Skeletal muscle tissue (tissue), 4 donors: ENCODE results near the gene NPHP4. TPM values are rescaled to one million over a fixed set of nuclear protein-coding genes. Genes with fewer than 3 reads are reported as not detected.

Source experiments
- H3K27ac ChIP-seq: one replicate; pipeline ENCODE4 v1.7.0; 2013; ENCODE audit warnings: mild to moderate bottlenecking, low read depth, low read length, inconsistent platforms
- H3K27me3 ChIP-seq, 3 donors: one replicate each; pipeline ENCODE4 v1.7.0; 2013; ENCODE audit warnings: low read length in 3 of 3; ENCODE audit not compliant: control insufficient read depth in 3 of 3, insufficient read depth in 3 of 3
- H3K36me3 ChIP-seq, 3 donors: one replicate each; pipeline ENCODE4 v1.7.0; 2013; ENCODE audit warnings: low read length in 3 of 3; ENCODE audit not compliant: control insufficient read depth in 3 of 3, insufficient read depth in 3 of 3
- H3K4me1 ChIP-seq, 3 donors: one replicate each; pipeline ENCODE4 v1.7.0; 2013; ENCODE audit warnings: low read length in 3 of 3, mild to moderate bottlenecking in 3 of 3; ENCODE audit not compliant: control insufficient read depth in 3 of 3, insufficient read depth in 3 of 3
- H3K4me3 ChIP-seq, 3 donors: one replicate each; pipeline ENCODE4 v1.7.0; 2013; ENCODE audit warnings: low read length in 3 of 3
- H3K9ac ChIP-seq, 3 donors: one replicate each; pipeline ENCODE4 v1.7.0; 2013; ENCODE audit warnings: low read length in 3 of 3, mild to moderate bottlenecking in 3 of 3, moderate library complexity in 2 of 3, low read depth in 1 of 3
- H3K9me3 ChIP-seq, 3 donors: one replicate each; pipeline ENCODE4 v1.7.0; 2013; ENCODE audit warnings: low read length in 3 of 3; ENCODE audit not compliant: control insufficient read depth in 3 of 3
- total RNA-seq: library from RNA; depleted of rRNA; stranded (reverse); fragments of >200 nt; gene quantifications from one replicate; pipeline ENCODE4 v1.2.3, GENCODE V29; 2014
- donor health status: Osteomylitis.

Gene NPHP4
- total RNA-seq, 1 donor from 2014 or later, result 5.2 TPM

DNA sequence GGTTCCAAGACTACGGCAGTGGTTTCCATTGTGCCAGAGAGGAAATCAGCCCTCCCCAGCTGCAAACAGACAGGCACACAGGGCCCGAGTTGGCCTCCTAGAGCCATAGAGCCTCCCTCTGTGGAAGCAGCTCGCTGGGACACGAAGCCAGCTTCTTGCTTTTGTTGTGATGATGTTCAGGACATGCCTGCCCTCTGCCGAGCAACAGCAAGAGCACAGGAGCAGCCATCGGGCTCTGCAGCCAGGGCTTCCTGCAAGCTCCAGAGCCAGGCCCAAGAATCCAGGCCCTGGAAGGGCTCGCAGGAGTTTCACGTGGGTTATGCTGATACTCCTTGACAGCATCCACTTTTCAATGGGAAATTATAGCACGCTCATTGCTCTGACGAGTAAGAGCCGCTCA, 18.5 kb downstream of the NPHP4 start:
- Histone ChIP-seq H3K4me1 (no peaks in the 10 kb centered on the region), H3K27me3 (no peaks in the 10 kb centered on the region), H3K9ac (no peak overlapping the region), H3K27ac (no peak overlapping the region), H3K4me3 (no peak overlapping the region), H3K36me3 (peaks cover 2 to 5% (median 4%) of the 10 kb centered on the region in 3 donors), H3K9me3 (no peaks in the 10 kb centered on the region)

DNA sequence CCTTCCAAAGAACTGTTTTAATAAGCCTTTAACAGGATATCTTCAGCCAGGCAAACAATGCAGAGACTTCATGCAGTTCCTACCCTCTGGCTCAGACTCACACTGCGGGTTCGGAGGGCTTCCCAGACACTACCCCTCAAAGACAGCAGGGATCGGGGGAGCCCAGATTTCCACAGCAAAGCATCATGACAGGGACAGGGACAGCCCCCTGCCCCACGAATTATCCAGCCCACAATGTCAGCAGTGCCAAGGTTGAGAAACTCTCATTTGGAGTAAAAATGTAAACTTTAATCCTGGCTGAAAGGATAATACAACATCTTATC, 20.1 kb downstream of the NPHP4 start:
- Histone ChIP-seq H3K4me3 (no peak overlapping the region), H3K4me1 (peaks cover 0 to 3% (median 0%) of the 10 kb centered on the region in 3 donors), H3K9me3 (no peaks in the 10 kb centered on the region), H3K9ac (no peak overlapping the region), H3K36me3 (peaks cover 1 to 2% (median 2%) of the 10 kb centered on the region in 3 donors), H3K27me3 (no peaks in the 10 kb centered on the region), H3K27ac (no peak overlapping the region)

GRCh38 chr1:5971471-5972197, 20.6 kb downstream of the NPHP4 start:
- H3K4me1 ChIP-seq, result peaks cover 0 to 3% (median 0%) of the 10 kb centered on the region in 3 donors
- no peak overlapping the region for H3K27ac ChIP-seq
- H3K36me3 ChIP-seq, result peaks cover 0 to 2% (median 0%) of the 10 kb centered on the region in 3 donors
- H3K4me3 ChIP-seq, result no peak overlapping the region
- H3K9me3 ChIP-seq, result no peaks in the 10 kb centered on the region
- H3K9ac ChIP-seq, result no peak overlapping the region
- H3K27me3 ChIP-seq, result no peaks in the 10 kb centered on the region

DNA sequence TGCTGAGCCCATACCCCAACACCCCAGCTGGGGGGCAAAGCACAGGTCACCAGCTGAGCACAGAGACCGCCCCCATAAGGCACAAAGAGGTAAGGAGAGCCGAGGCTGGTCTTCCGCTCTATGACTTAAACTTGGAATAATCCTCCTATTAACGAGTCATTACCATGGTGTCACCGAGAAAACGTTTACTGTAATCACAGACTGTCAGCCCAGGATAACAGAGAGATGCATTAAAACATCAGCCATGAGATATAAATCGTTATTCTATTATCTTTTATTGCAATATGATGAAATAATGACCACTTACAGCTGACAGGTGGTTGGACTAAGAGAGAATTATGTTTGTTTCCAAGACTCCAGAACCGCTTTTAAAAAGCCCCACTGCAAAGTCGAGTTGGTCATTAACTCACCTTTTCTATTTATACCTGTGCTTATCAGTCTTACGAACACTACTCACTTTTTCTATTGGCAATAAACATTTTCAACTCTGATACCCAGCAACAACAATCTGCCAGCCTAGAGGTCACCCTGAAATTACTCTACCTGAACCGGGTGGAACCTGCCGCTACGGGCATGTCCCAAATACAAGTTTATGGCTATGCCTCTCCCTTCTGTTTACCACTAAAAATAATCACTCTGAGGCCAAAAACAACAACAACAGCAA, 21.5 kb downstream of the NPHP4 start:
- H3K4me1 ChIP-seq, result peaks cover 0 to 3% (median 0%) of the 10 kb centered on the region in 3 donors
- no peak overlapping the region for H3K4me3 ChIP-seq
- H3K27ac ChIP-seq, result no peak overlapping the region
- H3K9me3 ChIP-seq, result no peaks in the 10 kb centered on the region
- no peak overlapping the region for H3K9ac ChIP-seq
- H3K27me3 ChIP-seq, result no peaks in the 10 kb centered on the region
- peaks cover 0 to 2% (median 0%) of the 10 kb centered on the region in 3 donors for H3K36me3 ChIP-seq

GRCh38 chr1:5969168-5969567, 23.1 kb downstream of the NPHP4 start:
- H3K27ac ChIP-seq, result no peak overlapping the region
- no peaks in the 10 kb centered on the region for H3K9me3 ChIP-seq
- no peak overlapping the region for H3K4me3 ChIP-seq
- peaks cover 0 to 2% (median 0%) of the 10 kb centered on the region in 3 donors for H3K36me3 ChIP-seq
- H3K4me1 ChIP-seq, result peaks cover 0 to 3% (median 0%) of the 10 kb centered on the region in 3 donors
- H3K27me3 ChIP-seq, result no peaks in the 10 kb centered on the region
- no peak overlapping the region for H3K9ac ChIP-seq

DNA sequence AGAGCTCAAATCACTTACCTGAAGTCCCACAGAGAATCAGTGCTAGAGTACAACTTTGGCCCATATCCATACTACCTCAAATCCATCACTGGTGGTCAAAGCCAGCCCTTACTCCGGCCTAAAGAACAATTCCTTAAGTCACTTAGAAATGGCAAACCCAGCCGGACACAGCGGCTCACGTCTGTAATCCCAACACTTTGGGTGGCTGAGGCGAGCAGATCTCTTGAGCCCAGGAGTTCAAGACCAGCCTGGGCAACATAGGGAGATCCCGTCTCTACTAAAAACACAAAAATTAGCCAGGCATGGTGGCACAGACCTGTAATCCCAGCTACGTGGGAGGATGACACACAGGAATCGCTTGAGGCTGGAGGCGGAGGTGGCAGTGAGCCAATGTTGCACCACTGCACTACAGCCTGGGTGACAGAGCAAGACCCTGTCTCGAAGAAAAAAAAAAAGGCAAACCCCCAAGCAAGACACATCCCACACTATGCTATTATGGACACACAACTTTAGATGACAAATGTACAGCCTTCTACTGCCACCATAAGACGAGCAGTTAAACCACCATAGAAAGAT, 24.0 kb downstream of the NPHP4 start:
- Histone ChIP-seq H3K4me1 (peaks cover 0 to 3% (median 0%) of the 10 kb centered on the region in 3 donors), H3K4me3 (no peak overlapping the region), H3K27me3 (no peaks in the 10 kb centered on the region), H3K9me3 (no peaks in the 10 kb centered on the region), H3K27ac (no peak overlapping the region), H3K36me3 (peaks cover 0 to 4% (median 0%) of the 10 kb centered on the region in 3 donors), H3K9ac (no peak overlapping the region)

DNA sequence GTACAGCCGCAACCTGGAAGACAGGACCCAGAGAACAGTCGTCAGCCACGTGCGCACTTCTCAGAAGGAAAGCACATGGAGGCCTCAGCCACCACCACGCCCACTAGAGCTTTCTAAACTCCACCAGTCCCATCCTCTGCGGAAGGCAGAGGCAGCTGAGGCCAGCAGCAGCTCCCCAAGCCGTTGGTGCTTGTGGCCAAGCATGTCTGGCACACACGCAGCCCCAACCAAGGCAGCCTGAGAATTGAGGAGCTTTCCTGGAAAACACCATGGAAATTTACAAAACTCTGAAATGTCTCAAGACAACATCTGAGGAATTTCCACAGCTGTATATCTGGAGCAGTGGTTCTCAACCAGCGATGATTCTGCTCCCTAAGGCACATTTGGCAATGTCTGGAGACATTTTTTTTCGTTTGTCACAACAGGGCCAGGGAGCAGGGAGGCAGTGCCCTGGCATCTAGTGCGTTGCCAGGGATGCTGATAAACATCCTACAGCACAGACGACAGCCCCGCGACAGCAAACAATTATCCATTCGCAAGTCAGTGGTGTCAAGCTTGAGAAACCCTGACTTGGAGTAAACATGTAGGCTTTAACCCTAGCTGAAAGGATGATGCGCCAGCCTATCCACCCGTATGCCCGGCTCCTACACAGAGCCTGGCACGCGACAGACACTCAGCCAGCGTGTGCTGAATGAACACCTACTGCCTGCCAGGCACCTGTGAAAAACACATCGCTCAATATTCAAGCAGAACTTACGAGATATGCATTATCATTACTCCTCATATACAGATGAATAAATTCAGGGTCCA, 24.7 kb downstream of the NPHP4 start:
- Histone ChIP-seq H3K27me3 (no peaks in the 10 kb centered on the region), H3K27ac (no peak overlapping the region), H3K9ac (no peak overlapping the region), H3K4me3 (no peak overlapping the region), H3K4me1 (peaks cover 0 to 3% (median 0%) of the 10 kb centered on the region in 3 donors), H3K36me3 (peaks cover 0 to 6% (median 2%) of the 10 kb centered on the region in 3 donors), H3K9me3 (no peaks in the 10 kb centered on the region)

- Histone ChIP-seq H3K4me3 (no peak overlapping the region), H3K36me3 (peaks cover 0 to 6% (median 2%) of the 10 kb centered on the region in 3 donors), H3K4me1 (peaks cover 0 to 3% (median 0%) of the 10 kb centered on the region in 3 donors), H3K9me3 (no peaks in the 10 kb centered on the region), H3K27ac (no peak overlapping the region), H3K27me3 (no peaks in the 10 kb centered on the region), H3K9ac (no peak overlapping the region)
These were observed 25.6 kb downstream of the NPHP4 start for GRCh38 chr1:5966543-5967205.

DNA sequence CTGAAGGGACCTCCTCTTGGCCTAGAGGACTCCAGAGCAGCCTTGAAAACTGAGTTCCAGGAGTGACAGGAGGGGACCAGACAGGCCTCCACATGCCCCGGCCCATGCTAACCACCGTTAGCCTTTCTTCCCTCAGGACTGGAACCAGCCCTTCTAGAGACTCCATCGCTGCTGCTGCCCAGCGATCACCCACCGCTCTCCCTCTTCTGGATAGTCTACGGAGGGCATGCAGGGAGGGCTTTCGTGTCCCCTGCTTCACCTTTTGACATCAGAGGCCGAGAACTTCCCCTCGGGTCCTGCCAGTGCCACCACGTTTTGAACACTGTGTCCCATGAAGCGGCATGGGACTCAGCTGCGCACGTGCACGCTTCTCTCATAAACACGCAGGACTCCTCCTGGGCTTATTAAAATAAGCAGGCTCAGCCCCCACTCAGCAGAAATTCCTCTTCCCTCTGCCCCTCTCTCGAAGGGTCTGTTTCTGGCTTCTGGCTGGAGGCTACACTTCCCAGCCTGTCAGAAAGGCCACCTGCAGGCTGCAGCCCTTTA, 26.6 kb downstream of the NPHP4 start:
- Histone ChIP-seq H3K4me1 (peaks cover 0 to 3% (median 0%) of the 10 kb centered on the region in 3 donors), H3K36me3 (peaks cover 6 to 10% (median 8%) of the 10 kb centered on the region in 3 donors), H3K27me3 (no peaks in the 10 kb centered on the region), H3K4me3 (no peak overlapping the region), H3K27ac (no peak overlapping the region), H3K9me3 (no peaks in the 10 kb centered on the region), H3K9ac (no peak overlapping the region)
